ENCODE measurements around the gene FBXW4. TPM values are rescaled to one million over a fixed set of nuclear protein-coding genes. Genes with fewer than 3 reads are reported as not detected.

Gene FBXW4
- total RNA-seq, 1 donor from 2014 or later, result 36.0 TPM

DNA sequence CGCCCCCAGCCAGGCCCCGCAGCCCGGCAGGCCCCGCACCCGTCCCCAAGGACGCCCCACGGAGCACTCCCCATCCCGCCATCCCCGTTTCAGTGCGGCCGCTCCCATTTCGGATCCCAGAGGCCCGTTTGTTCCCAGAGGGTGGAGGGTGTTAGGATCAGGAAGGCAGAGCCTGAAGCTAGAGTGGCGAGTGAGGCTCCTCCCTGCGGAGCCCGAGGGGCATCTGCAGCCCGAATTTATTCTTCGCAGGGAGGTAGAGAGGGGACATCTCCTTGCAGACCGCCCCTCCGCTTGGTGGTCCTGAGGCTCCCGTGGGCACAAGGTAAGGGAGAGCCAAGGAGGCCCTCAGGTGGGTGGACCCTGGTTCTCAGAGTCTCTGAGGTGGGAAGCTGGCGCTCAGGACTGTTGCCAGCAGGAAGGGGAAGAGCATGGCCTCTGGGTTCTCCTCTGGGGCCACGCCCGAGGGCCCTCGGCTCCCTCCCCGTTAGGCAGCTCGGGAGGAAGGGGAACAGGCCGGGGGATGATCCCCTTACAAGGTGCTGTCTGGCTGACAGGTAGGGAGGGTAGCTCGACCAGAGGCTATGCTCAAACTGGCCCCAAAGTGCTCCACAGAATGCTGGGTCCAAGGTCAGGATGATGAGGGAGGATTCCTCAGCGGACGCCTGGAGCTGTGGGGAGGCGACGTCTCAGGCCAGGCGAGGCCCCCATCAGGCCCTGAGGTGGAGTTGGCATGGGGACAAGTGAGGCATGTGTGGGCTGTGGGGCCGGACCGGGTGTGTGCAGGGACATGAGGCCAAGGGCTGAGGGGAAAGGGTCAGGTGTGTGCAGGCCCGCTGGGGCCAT lies 124.3 kb downstream of the FBXW4 start:
- no peak for DNase-seq (ENCODE audit: low spot score)
- no peaks in the 10 kb centered on the region for H3K36me3 Mint-ChIP-seq (ENCODE audit: low read depth, unreplicated experiment)

DNA sequence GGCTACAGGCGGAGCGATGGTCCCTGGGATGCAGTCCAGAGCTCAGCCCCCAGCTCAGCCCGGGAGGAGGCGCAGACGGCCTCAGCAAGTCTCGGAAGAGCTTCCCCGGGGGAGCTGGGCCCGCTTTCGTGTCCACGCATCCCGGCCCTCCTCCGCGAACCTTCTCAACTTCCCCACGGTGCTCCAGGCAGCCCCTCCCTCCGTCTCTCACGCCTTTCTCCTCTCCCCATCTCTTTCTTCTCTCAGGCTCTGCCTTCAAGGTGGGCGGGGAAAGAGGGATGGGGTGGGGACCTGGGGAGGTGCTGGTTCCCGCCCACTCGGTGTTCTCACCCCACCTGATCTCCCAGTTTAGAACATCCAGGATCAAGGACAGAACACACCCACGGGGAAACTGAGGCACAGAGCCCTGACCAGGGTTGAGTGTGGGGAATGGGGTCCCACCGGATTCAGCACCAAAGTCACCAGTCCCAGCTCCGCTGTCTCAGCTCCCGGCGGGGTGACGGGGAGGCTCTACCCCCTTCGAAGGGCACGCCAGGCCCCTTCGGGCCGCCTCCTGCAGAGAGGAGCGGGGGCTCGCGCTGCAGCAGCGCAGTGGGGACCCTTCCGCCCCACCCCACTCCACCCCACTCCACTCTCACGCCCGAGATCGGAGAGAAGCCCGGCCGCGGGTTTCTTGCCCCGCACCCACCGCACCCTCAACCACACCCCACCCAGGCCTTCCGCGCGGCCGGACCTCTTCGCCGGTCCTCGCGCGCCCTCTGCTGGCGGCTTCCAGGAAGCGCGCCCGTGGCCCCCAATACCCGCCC lies 125.1 kb downstream of the FBXW4 start:
- H3K9me3 Mint-ChIP-seq (ENCODE audit: unreplicated experiment), result no peaks in the 10 kb centered on the region
- no peaks in the 10 kb centered on the region for H3K36me3 Mint-ChIP-seq (ENCODE audit: low read depth, unreplicated experiment)
- TF ChIP-seq, protein P1, sequence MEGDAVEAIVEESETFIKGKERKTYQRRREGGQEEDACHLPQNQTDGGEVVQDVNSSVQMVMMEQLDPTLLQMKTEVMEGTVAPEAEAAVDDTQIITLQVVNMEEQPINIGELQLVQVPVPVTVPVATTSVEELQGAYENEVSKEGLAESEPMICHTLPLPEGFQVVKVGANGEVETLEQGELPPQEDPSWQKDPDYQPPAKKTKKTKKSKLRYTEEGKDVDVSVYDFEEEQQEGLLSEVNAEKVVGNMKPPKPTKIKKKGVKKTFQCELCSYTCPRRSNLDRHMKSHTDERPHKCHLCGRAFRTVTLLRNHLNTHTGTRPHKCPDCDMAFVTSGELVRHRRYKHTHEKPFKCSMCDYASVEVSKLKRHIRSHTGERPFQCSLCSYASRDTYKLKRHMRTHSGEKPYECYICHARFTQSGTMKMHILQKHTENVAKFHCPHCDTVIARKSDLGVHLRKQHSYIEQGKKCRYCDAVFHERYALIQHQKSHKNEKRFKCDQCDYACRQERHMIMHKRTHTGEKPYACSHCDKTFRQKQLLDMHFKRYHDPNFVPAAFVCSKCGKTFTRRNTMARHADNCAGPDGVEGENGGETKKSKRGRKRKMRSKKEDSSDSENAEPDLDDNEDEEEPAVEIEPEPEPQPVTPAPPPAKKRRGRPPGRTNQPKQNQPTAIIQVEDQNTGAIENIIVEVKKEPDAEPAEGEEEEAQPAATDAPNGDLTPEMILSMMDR (IDR thresholded peaks at IDR 0.05; ENCODE audit: unreplicated experiment), result peak; percentile 97
- peak; percentile 86 for DNase-seq (ENCODE audit: low spot score)
- H3K27ac Mint-ChIP-seq (ENCODE audit: unreplicated experiment), result no peak overlapping the region
- no peak overlapping the region for H3K4me3 Mint-ChIP-seq (ENCODE audit: unreplicated experiment)
- H3K27me3 Mint-ChIP-seq (ENCODE audit: unreplicated experiment), result peaks cover 34% of the 10 kb centered on the region
- H3K4me1 Mint-ChIP-seq (ENCODE audit: unreplicated experiment), result peaks cover 2% of the 10 kb centered on the region

More for the DNA sequence above, 124.3 kb downstream of the FBXW4 start:
- H3K27me3 Mint-ChIP-seq (ENCODE audit: unreplicated experiment), result peaks cover 34% of the 10 kb centered on the region
- TF ChIP-seq, protein P1 (IDR thresholded peaks at IDR 0.05; ENCODE audit: unreplicated experiment), result peak; percentile 53
- H3K27ac Mint-ChIP-seq (ENCODE audit: unreplicated experiment), result no peak overlapping the region
- H3K4me3 Mint-ChIP-seq (ENCODE audit: unreplicated experiment), result no peak overlapping the region
- no peaks in the 10 kb centered on the region for H3K9me3 Mint-ChIP-seq (ENCODE audit: unreplicated experiment)
- peaks cover 2% of the 10 kb centered on the region for H3K4me1 Mint-ChIP-seq (ENCODE audit: unreplicated experiment)

DNA sequence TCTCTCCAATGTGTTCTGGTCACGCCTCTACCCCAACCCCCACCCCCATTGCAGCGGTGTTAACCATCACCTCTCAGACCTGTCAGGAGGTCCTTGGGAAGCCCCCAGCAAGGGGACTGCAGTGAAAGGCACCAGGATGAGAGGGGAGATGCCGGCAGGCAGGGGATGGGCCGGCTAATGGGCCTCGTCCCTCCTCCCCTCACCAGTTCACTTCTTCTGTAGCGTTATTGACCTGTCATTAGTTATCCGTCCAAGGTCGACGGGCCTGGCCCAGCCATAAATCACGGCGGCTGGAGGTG lies 125.7 kb downstream of the FBXW4 start:
- H3K36me3 Mint-ChIP-seq (ENCODE audit: low read depth, unreplicated experiment), result no peaks in the 10 kb centered on the region
- DNase-seq (ENCODE audit: low spot score), result no peak
- TF ChIP-seq, protein P1 (IDR thresholded peaks at IDR 0.05; ENCODE audit: unreplicated experiment), result no peak
- peaks cover 30% of the 10 kb centered on the region for H3K27me3 Mint-ChIP-seq (ENCODE audit: unreplicated experiment)
- peaks cover 2% of the 10 kb centered on the region for H3K4me1 Mint-ChIP-seq (ENCODE audit: unreplicated experiment)
- H3K4me3 Mint-ChIP-seq (ENCODE audit: unreplicated experiment), result no peak overlapping the region
- H3K9me3 Mint-ChIP-seq (ENCODE audit: unreplicated experiment), result no peaks in the 10 kb centered on the region
- no peak overlapping the region for H3K27ac Mint-ChIP-seq (ENCODE audit: unreplicated experiment)

DNA sequence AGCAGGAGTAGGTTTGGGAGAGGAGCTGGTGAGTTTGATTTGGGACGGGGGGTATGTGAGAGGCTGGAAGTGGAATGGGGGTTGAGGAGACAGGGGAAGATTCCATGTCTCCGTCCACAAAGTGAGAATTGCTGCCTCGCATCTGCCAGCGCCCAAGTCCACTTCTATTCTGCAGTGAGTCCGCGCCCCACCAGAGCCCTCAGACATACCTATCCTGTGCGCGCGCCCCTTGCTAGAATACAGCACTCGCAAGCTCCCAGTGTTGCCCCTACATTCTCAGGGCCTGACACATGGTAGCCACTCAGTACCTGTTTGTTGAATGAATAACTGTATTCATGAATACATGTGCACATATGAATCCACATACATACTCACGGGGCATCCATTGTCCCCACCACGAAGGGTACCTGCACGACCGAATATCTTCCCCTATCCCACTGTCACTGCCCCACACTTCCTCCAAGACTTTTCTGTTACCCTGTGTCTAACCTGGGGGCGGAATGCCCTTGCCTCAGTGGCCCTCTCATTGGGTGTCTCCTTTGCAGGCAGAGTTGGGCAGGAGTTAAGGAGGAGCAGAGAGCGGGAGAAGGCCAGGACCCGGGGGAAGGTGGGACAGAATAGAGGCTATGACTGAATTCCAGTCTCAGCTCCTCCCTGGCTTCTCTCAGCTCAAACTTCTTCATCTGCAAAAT lies 126.8 kb downstream of the FBXW4 start:
- DNase-seq (ENCODE audit: low spot score), result no peak
- H3K4me3 Mint-ChIP-seq (ENCODE audit: unreplicated experiment), result no peak overlapping the region
- H3K27me3 Mint-ChIP-seq (ENCODE audit: unreplicated experiment), result peaks cover 27% of the 10 kb centered on the region
- TF ChIP-seq, protein P1 (IDR thresholded peaks at IDR 0.05; ENCODE audit: unreplicated experiment), result no peak
- no peaks in the 10 kb centered on the region for H3K9me3 Mint-ChIP-seq (ENCODE audit: unreplicated experiment)
- H3K36me3 Mint-ChIP-seq (ENCODE audit: low read depth, unreplicated experiment), result no peaks in the 10 kb centered on the region
- peaks cover 2% of the 10 kb centered on the region for H3K4me1 Mint-ChIP-seq (ENCODE audit: unreplicated experiment)
- no peak overlapping the region for H3K27ac Mint-ChIP-seq (ENCODE audit: unreplicated experiment)

Measured in endothelial cell (in vitro differentiated cells).